RCC 7860 (cell line): ENCODE data around the gene ENKD1.

Experiments used
- DNase-seq: peaks from one replicate; pipeline ENCODE4 v3.0.0-alpha.2; 2015; ENCODE audit warnings: low spot score
- FAIRE-seq: peaks from 2 replicates; lab custom pipeline; 2012; peaks lifted over from hg19 to GRCh38; lab: Jason Lieb, UNC

Gene ENKD1

DNA sequence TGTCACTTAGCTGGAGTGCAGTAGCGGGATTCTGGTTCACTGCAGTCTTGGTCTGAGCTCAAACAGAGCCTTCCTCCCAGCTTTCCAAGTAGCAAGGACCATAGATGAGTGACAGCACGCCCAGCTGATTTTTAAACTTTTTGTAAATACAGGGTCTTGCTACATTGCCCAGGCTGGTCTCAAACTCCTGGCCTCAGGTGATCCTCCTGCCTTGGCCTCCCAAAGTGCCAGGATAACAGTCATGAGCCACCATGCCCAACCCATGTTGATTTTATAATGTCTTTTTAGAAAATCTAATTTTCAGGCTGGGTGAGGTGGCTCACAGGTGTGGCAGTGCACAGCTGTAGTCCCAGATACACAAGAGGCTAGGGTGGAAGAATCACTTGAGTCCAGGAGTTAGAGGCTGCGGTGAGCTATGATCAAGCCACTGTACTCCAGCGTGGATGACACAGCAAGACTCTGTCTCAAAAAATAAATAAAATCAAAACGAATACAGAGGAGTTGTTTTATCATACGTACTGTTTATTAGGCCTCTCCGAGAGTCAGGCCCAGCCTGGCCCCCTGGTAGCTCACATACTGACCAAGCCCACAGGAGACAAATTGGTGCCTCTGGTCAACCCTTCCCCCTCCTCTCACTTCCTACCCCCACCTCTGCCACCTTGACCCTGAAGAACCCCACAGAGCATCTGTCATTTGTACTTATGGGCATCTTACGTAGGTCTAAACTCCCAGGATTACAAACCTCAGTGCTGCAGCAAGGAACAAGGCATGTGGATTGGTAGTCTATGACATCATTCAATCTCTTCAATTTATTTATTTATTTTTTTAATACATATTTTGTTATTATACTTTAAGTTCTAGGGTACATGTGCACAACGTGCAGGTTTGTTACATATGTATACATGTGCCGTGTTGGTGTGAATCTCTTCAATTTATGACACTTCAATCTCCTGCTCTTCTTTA lies 13.7 kb upstream of the ENKD1 start:
- DNase-seq (no peak), FAIRE-seq (no peak)

- FAIRE-seq (no peak), DNase-seq (no peak)
Observed at GRCh38 chr16:67678354-67679023, 11.9 kb upstream of the ENKD1 start.

GRCh38 chr16:67677712-67678111 lies 11.2 kb upstream of the ENKD1 start:
- DNase-seq = no peak
- FAIRE-seq = no peak

DNA sequence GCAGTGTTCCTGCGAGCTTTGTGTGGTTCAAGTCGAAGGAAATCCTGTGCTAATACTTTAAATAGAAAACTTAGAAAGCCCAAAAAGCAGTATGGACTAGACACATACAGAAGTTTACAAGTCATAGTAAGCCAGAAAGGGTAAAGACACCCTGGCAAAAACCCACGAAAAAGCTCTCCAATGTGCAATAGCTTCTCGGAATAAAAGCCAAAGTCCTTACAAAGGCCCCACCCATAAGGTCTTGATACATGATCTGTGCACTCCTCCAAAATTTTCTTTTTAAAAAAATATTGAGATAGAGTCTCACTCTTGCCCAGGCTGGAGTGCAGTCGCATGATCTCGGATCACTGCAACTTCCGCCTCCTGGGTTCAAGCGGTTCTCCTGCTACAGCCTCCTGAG lies 10.4 kb upstream of the ENKD1 start:
- DNase-seq (no peak), FAIRE-seq (no peak)

DNA sequence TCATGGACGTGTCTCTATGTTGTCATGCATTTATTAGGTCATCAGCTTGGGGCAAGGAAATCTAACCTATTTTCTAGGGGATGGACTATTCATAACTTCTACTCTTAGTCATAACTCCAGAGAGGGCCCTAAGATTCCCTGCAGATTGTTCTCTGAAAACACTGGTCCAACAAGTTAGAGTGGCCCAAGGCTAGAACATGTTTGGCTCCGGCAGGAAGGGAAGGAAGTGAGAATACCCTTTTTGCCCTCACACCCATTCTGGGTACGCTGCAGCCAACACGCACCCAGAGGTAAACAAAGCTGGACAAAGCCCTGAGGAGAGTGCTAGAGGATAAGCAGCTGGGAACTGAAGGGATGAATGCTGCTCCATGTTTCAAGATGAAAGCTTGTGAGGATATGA lies 10.0 kb upstream of the ENKD1 start:
- FAIRE-seq (no peak), DNase-seq (no peak)

GRCh38 chr16:67675999-67676398 lies 9.4 kb upstream of the ENKD1 start:
- no peak for FAIRE-seq

GRCh38 chr16:67675579-67675935 lies 9.0 kb upstream of the ENKD1 start:
- DNase-seq (no peak), FAIRE-seq (no peak)

More at GRCh38 chr16:67675999-67676398, 9.4 kb upstream of the ENKD1 start:
- DNase-seq = no peak

DNA sequence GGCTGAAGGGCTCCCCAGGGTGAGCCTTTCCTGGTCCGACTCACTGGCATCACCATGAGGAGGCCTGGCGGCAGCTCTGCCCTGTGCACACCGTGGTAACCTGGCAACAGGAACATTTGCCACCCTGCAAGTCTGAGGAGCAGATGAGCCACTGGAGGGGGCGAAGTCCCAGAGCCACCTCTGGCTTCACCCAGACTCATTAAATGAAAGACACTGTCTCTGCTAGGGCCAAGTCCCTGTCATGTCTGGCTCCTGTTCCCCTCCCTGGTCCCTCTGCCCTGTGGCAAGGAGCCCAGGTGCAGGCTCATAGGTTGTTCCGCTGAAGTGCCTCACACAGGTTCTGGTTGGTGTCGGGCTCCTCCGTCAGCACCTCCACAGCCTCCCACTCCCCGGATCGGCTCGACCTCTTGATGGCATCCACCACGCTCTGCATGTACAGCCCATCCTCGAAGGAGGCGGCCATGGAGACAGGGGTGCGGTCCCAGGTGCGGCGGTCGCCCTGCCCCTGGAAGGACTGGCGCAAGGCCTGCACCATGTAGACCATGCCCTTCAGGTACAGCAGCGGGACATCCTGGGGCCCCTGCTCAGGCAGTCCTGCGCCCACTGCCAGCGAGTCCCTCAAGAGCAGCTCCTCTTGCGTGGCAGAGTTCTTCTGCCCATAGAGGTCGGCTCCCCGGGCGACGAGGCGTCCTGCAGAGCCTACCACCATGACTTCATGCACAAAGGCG lies 8.5 kb upstream of the ENKD1 start:
- DNase-seq (no peak), FAIRE-seq (no peak)

GRCh38 chr16:67673712-67674580 lies 7.4 kb upstream of the ENKD1 start:
- no peak for DNase-seq
- no peak for FAIRE-seq

DNA sequence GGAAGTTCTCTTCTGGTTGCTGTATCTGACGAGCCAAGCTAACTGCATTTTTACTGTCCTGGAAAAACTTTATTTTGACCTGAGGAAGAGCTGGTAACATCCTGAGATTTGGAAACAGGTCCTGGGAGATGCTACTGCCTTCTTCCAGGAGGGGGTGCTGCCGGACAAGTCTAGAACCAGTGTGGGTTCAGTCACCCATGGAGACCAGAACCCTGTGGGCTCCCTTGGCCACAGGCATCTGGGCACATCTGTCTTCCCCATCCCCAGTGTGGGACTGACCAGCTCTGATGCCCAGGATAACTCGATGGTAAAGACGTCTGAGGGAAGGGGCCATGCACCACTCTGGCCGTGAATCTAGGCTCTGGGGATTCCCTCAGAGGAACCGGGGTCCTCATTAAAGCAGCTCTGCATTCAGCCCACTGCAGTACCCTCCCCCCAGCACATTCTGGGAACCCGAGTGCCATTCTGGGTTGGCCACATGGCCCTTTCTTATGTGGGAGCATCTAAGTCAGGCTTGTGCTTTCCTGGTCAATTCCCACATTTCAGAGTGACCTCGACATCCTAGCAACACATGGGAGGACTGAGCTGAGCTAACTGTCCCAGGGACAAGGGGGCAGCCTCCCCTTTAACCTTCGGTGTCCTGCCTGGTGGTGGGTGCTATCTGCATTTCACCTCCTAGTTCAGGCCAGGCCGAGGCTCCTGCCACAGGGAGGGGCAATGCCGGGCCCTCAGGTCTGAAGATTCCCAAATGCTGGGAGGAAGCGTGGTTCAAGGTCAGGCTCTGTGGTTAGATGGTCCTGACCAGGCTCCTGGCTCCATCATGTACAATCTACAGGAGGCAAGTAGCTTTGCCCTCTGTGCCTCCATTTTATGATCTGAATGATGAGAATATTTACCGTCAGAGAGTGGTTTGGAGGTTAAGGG lies 6.5 kb upstream of the ENKD1 start:
- FAIRE-seq (no peak), DNase-seq (peak; percentile 48)

DNA sequence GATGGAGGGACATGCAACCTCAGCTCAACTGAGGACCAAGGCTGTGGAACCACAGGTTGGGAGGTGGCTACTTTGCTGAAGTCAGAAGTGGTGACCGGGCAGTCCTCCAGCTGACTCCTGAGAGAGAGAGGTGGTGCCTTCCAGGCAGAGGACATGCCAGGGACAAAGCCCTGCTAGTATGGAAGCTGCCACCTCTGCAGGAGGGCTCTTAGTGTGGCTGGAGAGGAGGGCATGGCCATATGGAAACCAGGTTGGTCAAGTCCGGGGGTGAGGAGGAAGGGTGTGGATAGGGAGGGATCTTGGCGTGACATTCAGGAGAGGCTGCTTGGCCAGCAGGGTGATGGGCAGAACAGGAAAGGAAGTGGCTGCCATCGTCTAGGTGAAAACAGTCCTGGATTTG lies 5.8 kb upstream of the ENKD1 start:
- no peak for FAIRE-seq
- DNase-seq = no peak

- FAIRE-seq (no peak), DNase-seq (no peak)
Observed at GRCh38 chr16:67669499-67670101, 3.0 kb upstream of the ENKD1 start.

DNA sequence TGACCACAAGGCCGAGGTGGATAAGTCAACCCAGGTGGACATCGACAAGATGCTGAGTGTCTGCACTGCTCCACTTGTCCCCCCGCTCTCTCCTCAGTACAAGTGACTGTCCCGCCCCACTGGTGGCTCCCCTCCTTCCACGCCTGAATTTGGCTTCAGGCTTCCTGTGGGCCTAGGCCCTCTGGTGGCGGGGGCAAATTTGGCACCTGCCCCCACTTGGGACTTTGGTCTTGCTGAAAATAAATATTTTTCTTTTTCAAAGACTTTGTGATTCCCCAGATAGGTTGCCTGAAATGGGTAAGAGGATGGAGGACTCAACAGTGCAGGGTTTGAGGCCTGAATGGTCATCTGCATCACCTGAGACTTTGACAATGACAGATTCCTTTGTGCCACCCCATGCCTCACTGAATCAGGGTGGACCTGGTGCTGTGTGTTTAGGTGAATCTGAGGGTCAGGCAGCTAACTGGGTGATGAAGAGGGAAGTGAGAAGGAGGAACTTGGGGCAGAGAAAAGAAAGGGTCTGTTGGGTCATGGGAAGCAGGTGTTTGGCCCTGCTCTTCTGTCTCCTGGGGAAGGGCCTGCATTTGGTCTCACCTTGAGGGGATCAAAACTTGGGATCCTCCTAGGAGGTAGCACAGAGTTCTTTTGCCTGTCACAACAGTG lies 2.1 kb upstream of the ENKD1 start:
- no peak for DNase-seq
- no peak for FAIRE-seq

- peak; percentile 66 for FAIRE-seq
Observed at GRCh38 chr16:67667817-67668494, 1.4 kb upstream of the ENKD1 start.

GRCh38 chr16:67667453-67667816 lies 885 bp upstream of the ENKD1 start:
- FAIRE-seq = no peak
- DNase-seq = no peak

More at GRCh38 chr16:67667817-67668494, 1.4 kb upstream of the ENKD1 start:
- peak; percentile 89 for DNase-seq

GRCh38 chr16:67666032-67666551 lies 458 bp downstream of the ENKD1 start:
- DNase-seq (no peak), FAIRE-seq (no peak)

DNA sequence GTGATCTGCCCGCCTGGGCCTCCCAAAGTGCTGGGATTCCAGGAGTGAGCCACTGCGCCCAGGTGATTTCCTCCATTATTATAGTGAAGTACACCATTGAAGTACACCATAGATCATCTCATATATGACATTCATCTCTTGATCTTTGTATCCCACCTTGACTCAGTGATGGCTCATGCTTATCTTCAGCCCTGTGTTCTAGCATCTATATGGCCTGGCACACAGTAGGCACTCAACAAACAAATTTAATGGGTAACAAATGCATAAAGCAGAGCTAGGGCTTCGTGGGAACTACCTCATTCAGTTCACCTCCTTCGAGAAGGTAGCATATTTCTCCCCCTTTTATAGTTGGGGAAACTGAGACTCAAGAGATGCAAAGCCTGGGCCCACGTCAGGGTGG lies 952 bp downstream of the ENKD1 start:
- FAIRE-seq (no peak), DNase-seq (no peak)

- no peak for FAIRE-seq
Observed at GRCh38 chr16:67664871-67665270, 1.7 kb downstream of the ENKD1 start.

More at GRCh38 chr16:67664871-67665270, 1.7 kb downstream of the ENKD1 start:
- DNase-seq = no peak
